GM12891 (cell line): ENCODE measurements around the gene APOL3.
"Not testable (repeated sequence)": the region's sequence is repeated elsewhere in the genome, so short reads cannot be mapped to it uniquely, and the experiment has no call there.

ENCODE experiments used
- DNase-seq: peaks from one replicate; pipeline ENCODE4 v3.0.0; 2011; ENCODE audit warnings: low spot score; ENCODE audit not compliant: insufficient read length
- FAIRE-seq: peaks from 2 replicates; lab custom pipeline; 2011; peaks lifted over from hg19 to GRCh38; lab: Jason Lieb, UNC
- PAX5 ChIP-seq: IDR thresholded peaks from 2 replicates; pipeline ENCODE4 v1.6.1; 2011; ENCODE audit warnings: low read length, moderate library complexity, mild to moderate bottlenecking; ENCODE audit not compliant: insufficient read depth, severe bottlenecking
- POLR2A ChIP-seq: IDR thresholded peaks from 2 replicates; pipeline ENCODE4 v1.6.1; 2011; ENCODE audit warnings: low read depth, low read length, control low read depth
- POLR2AphosphoS5 ChIP-seq: IDR thresholded peaks from 2 replicates; pipeline ENCODE4 v1.6.1; 2011; ENCODE audit warnings: low read depth, low read length, control low read depth
- POU2F2 ChIP-seq: IDR thresholded peaks from 2 replicates; pipeline ENCODE4 v1.6.1; 2011; ENCODE audit warnings: low read depth, mild to moderate bottlenecking, control low read depth, low read length, moderate library complexity
- SPI1 ChIP-seq: IDR thresholded peaks from 2 replicates; pipeline ENCODE4 v1.6.1; 2011; ENCODE audit warnings: low read depth, low read length, control low read depth
- TAF1 ChIP-seq: IDR thresholded peaks from 2 replicates; pipeline ENCODE4 v1.6.1; 2011; ENCODE audit warnings: low read depth, low read length, control low read depth

The APOL3 gene

DNA sequence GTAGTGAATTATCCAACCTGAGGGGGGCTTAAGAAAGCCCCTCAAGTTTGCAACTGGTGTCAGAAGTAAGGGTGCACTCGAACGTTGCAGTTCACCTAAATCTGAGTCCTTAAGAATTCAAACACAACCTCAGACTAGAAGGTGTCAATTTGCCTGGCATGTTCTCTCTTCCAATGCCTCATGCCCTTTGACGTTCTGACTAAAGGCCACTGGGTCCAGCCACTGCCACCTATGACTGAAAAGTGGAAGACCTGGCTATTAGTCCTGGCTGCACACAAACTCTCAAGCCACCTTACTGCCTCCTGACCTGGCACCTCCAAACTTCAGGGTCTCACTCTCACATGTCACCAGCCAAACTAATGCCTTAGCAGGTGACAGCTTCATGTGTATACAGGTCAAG, 33.0 kb upstream of the APOL3 start:
- FAIRE-seq (no peak), DNase-seq (no peak)
- no peak for TF ChIP-seq POLR2A
- no peak for TF ChIP-seq PAX5
- no peak for TF ChIP-seq SPI1
- no peak for TF ChIP-seq POU2F2
- TF ChIP-seq TAF1 = no peak
- no peak for TF ChIP-seq POLR2AphosphoS5

- FAIRE-seq = no peak
- no peak for DNase-seq
- TF ChIP-seq SPI1 (no peak), POLR2AphosphoS5 (no peak), POLR2A (no peak), PAX5 (no peak), TAF1 (no peak), POU2F2 (no peak)
These were observed 32.6 kb upstream of the APOL3 start for GRCh38 chr22:36193171-36193570.

- TF ChIP-seq PAX5 = no peak
- no peak for TF ChIP-seq TAF1
- DNase-seq = no peak
- FAIRE-seq = no peak
These were observed 32.0 kb upstream of the APOL3 start for GRCh38 chr22:36192542-36192941.

DNA sequence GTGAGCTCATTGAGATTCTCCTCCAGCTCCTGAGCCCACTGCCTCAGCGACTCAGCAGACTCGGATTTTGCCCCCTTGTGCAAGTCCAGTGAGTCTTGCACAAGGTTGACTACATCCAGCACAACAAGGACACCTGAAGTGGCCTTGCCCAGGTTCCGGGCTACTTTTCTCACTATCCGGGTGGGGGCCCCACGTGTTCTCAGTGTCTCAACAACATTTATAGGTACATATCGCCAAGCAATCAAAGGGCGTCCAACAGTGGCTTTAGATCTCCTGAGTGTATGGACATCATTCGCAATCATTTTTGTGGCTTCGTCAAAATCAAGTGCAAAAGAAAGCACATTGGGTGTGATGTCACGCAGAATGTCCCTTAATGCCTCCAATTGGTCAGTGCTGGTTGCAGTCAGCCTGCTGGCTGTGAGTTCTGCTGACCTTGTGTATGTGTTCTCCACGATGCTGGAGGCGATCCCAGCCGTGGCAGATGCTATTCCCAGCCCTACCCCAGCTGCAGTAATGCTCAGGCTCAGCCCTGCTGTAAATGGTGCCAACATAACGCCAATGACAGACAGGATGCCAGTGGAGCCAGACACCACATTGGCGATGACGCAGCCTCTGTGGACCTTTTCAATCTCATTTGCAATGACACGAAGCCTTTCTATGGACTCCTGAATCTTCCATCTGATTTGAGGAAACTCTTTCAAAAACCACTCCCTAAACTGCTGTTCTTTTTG, 30.7 kb upstream of the APOL3 start:
- no peak for FAIRE-seq
- TF ChIP-seq TAF1 = no peak
- no peak for TF ChIP-seq SPI1
- no peak for TF ChIP-seq POLR2A
- no peak for TF ChIP-seq POLR2AphosphoS5
- no peak for TF ChIP-seq POU2F2
- TF ChIP-seq PAX5 = no peak
- no peak for DNase-seq

DNA sequence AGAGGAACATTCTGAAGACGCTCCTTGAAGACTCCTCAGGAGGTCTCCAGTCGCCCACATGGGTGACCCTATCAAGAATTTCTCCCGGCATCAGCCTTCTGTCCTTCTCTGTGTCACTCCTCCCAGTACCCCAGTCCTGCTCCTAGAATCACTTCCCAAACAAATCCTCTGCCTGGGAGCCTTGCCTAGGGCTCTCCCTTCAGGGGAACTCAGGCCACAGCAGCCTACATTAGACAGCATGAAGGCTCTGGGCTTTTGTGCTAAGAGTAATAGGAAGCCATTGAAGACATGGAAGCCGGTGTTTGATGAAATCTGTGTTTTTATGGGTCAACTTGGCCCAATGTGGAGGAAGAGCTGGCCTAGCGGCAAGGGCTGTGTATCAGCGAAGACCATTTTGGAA, 27.3 kb upstream of the APOL3 start:
- not testable (repeated sequence) for DNase-seq, FAIRE-seq

DNA sequence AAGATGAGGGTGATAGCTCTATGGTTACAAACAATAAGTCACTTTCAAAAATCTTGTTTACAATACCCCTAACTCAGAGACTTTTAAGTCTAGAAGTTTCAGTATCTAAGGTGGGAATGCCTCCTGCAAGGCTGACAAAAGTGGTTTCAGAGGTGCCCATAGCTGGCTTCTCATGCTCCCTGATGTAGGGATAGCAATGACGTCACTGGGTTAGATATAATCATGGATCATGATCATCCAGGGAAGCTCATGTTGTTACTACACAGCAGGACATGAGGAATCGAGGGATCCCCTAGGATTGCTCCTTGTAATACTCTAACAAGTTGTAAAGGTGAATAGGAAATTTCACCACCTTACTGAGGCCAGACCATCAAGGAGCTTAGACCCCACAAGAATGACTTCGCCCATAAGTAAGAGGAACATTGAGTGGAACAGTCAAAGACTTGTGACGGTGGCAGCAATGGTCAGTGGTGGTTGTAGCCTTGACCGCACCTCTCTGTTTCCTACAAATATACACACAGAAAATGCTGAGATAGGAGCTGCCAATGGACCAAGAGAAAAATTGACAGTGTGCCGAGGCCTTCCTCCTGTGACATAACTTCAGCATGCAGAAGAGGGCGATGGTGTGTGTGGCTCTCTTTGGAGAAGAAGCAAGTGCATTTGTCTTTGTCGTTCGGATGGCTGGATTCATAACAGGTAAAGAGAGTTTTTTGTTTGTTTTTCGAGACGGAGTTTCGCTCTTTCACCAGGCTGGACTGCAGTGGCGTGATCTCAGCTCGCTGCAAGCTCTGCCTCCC, 25.5 kb upstream of the APOL3 start:
- FAIRE-seq = no peak
- no peak for TF ChIP-seq TAF1
- TF ChIP-seq PAX5 = no peak
- TF ChIP-seq POU2F2 = no peak
- TF ChIP-seq POLR2A = no peak
- TF ChIP-seq POLR2AphosphoS5 = no peak
- no peak for TF ChIP-seq SPI1

GRCh38 chr22:36184433-36185025, 24.0 kb upstream of the APOL3 start:
- TF ChIP-seq PAX5 (no peak), SPI1 (no peak), POLR2A (no peak), POLR2AphosphoS5 (no peak)
- no peak for FAIRE-seq
- no peak for DNase-seq

More for the DNA sequence above, 25.5 kb upstream of the APOL3 start:
- no peak for DNase-seq

DNA sequence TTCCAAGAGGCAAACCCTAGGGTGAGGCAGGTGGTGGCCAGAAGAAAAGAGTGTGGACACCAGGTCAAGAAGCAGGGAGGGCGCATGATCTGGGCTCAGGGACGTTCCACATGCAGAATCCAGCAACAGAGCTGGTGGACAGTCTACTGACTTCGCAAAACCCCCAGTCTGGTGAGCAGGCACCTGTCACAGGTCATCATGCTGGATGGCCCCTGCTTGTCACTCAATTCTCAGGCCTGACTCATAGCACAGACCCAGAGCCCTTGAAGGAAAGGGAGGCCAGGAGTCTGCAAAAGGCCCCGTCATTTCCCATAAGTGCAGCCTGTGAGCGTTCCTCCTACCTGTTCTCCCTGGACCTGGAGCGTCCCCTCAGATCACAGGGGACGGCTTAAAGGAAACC, 22.9 kb upstream of the APOL3 start:
- FAIRE-seq (no peak), DNase-seq (no peak)
- TF ChIP-seq POLR2A (no peak), SPI1 (no peak), PAX5 (no peak), POLR2AphosphoS5 (no peak), TAF1 (no peak), POU2F2 (no peak)

DNA sequence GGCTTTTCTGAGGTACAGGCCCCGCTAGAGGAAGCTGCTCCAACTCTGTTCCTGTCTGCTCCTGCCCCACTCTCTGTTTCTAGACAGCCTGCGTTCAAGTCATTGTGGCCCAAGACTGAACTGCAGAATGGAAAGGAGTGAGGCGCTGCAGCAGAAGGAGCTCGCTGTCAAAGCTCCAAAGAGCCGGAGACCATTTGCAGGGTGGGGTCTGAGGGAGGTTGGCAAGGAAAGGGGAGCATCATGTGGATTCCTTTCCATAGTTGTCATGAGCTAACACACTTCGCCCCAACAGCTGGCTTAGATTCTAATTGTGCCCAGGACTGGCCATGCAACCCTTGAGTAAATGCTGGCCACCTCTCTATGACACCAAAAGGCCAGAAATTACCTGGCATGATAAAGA, 22.3 kb upstream of the APOL3 start:
- no peak for TF ChIP-seq TAF1
- TF ChIP-seq POU2F2 = no peak
- TF ChIP-seq POLR2A = no peak
- no peak for TF ChIP-seq PAX5
- no peak for TF ChIP-seq SPI1
- no peak for TF ChIP-seq POLR2AphosphoS5
- FAIRE-seq (no peak), DNase-seq (no peak)
